Gastrocnemius medialis (tissue), 4 donors: Measurements from ENCODE around the gene RNPC3.

ENCODE experiments used
- POLR2A ChIP-seq, 2 donors: fragments of 450-650 bp; IDR thresholded peaks; one replicate each; pipeline ENCODE4 v1.6.1; 2017; ENCODE audit warnings: antibody characterized with exemption in 2 of 2, mild to moderate bottlenecking in 2 of 2, moderate library complexity in 2 of 2
- TF ChIP-seq, protein P1 (sequence below), 5 experiments: fragments of 450-650 bp in 3 of 5; fragments of 200-600 bp in 2 of 5; sonication (generic) in 2 of 5; IDR thresholded peaks in 4 of 5; conservative IDR thresholded peaks in 1 of 5; 1 replicate in 4 of 5; 2 replicates in 1 of 5; pipeline ENCODE4 v1.5.1; 2016 to 2019; ENCODE audit warnings: antibody characterized with exemption in 5 of 5, mild to moderate bottlenecking in 3 of 5, moderate library complexity in 3 of 5

DNA sequence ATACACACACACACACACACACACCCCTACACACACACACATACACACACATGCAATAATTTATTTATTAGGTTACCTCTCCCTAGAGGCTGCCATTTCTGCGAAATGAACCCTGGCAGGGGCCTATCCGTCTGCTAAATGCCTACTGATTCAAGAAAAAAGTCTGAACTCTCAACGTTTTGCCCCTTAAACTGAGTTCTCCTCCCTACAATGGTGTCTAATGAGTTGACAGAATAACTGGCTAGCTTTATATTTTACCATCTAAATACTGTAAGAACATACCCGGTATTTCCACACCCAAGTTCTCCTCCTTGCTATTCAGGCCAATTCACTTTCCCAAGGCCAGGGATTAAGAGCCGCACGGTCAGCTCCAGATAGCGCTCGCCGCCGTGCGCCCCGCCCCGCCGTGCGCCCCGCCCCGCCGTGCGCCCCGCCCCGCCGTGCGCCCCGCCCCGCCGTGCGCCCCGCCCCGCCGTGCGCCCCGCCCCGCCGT is 339 bp upstream of the RNPC3 start:
- TF ChIP-seq, protein P1, sequence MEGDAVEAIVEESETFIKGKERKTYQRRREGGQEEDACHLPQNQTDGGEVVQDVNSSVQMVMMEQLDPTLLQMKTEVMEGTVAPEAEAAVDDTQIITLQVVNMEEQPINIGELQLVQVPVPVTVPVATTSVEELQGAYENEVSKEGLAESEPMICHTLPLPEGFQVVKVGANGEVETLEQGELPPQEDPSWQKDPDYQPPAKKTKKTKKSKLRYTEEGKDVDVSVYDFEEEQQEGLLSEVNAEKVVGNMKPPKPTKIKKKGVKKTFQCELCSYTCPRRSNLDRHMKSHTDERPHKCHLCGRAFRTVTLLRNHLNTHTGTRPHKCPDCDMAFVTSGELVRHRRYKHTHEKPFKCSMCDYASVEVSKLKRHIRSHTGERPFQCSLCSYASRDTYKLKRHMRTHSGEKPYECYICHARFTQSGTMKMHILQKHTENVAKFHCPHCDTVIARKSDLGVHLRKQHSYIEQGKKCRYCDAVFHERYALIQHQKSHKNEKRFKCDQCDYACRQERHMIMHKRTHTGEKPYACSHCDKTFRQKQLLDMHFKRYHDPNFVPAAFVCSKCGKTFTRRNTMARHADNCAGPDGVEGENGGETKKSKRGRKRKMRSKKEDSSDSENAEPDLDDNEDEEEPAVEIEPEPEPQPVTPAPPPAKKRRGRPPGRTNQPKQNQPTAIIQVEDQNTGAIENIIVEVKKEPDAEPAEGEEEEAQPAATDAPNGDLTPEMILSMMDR (IDR thresholded peaks at IDR 0.05 in 4 of 5, conservative IDR thresholded peaks at IDR 0.05 in 1 of 5), result no peak
- no peak for TF ChIP-seq POLR2A (IDR thresholded peaks at IDR 0.05)
